HuH-7 (cell line): ENCODE results near the gene ETFDH.
"Not testable (repeated sequence)": the region's sequence is repeated elsewhere in the genome, so short reads cannot be mapped to it uniquely, and the experiment has no call there.

Experiments
- DNase-seq: peaks from one replicate; pipeline ENCODE4 v3.0.0; 2011; ENCODE audit warnings: low spot score

Gene ETFDH

DNA sequence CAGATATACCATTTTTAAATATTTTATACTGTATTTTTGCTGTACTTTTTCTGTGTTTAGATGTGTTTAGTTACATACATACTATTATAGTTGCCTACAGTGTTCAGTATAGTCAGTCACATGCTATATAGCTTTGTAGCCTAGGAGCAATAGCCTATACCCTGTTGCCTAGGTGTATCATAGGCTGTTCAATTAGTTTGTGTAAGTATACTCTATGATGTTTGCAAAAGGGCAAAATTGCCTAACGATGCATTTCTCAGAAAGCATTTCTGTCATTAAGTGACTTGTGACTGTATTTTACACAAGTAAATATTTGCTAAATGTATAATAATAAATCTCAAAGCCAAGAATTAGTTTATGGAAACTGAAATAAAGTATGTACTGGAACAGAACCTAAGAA lies 9.5 kb downstream of the ETFDH start:
- no peak for DNase-seq

GRCh38 chr4:158682066-158682465 lies 10.0 kb downstream of the ETFDH start:
- no peak for DNase-seq

DNA sequence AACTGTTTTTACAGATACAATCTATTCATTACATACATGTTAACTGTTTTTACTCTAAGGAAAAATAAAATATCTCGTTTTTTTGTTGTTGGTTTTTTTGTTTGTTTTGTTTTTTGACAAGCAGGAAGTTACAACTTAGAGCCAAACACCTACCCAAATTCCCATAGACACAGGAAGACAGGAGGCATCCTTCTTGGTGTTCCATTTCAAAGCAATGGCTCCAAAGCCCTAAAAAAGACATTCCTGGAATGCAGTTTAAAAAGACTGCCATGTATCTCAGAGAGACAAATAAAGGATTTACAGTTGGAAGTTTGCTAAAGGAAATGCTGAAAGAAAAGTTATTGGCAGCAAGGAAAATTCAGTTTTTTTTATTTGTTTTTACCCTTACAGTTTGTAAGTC lies 16.7 kb downstream of the ETFDH start:
- DNase-seq, result no peak

- no peak for DNase-seq
Measured at GRCh38 chr4:158704274-158704673, 32.2 kb downstream of the ETFDH start.

DNA sequence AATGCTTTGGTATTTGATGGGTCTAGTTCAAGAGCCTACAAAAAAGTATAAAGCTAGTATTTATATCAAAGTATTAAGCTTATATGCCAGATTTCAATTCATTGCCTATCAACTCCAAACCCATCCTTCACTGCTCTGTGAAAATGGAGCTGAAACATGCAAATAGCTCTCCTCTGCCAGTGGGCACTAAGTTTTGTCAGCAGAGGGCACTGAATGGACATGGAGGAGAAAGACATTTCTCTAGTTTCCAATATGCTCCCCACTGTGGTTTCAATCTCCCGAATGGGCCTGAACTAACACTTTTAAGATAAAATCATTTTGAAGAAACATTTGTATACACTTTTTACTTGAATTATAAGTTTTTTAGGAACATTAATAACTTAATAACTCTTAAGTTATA lies 38.7 kb downstream of the ETFDH start:
- DNase-seq, result no peak

DNA sequence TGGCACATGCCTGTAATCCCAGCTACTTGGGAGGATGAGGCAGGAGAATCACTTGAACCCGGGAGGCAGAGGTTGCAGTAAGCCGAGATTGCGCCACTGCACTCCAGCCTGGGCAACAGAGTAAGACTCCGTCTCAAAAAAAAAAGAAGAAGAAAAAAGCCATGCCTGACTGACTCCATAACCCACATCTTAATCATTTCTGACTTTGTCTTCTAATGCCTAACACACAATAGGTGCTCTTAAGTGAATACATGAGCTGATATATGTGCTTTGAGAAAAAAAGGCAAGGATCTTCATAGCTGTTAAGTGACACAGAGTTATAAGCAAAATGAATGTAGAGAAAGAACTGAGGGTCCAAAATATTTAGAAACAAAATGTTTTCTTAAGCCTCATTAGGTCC lies 40.5 kb downstream of the ETFDH start:
- DNase-seq, result not testable (repeated sequence)

- DNase-seq, result no peak
Measured at GRCh38 chr4:158714937-158715336, 42.8 kb downstream of the ETFDH start.

DNA sequence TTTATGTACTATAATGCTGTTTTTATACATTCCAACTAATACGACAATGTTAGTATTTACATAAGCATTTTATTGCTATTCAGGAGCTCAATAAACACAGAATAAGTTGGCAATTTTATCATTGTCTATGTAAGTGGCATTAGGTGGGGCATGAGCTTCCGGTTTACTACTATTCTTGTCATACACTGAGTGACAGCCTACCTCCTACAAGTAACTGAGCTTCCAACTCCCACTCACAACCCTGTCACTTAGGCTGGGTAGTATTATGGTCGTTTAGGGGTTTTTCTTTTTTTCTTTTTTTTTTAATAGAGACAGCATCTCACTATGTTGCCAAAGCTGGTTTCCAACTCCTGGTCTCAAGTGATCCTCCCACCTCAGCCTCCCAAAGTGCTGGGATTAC lies 43.7 kb downstream of the ETFDH start:
- no peak for DNase-seq

DNA sequence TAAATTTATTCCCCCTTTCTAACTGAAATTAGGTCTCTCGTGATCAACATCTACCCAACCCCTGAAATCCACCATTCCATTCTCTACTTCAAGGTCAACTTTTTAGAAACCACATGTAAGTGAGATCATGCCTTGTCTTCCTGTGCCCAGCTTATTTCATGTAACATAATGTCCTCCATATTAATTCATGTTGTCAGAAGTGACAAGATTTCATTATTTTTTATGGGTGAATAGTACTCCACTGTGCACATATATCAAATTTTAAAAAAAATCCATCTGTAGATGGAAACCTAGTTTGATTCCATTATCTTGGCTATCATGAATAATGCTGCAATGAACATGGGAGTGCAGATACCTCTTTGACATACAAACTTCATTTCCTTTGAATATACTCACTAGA lies 49.6 kb downstream of the ETFDH start:
- DNase-seq, result no peak

- DNase-seq, result peak; percentile 23
Measured at GRCh38 chr4:158722291-158722916, 50.3 kb downstream of the ETFDH start.

DNA sequence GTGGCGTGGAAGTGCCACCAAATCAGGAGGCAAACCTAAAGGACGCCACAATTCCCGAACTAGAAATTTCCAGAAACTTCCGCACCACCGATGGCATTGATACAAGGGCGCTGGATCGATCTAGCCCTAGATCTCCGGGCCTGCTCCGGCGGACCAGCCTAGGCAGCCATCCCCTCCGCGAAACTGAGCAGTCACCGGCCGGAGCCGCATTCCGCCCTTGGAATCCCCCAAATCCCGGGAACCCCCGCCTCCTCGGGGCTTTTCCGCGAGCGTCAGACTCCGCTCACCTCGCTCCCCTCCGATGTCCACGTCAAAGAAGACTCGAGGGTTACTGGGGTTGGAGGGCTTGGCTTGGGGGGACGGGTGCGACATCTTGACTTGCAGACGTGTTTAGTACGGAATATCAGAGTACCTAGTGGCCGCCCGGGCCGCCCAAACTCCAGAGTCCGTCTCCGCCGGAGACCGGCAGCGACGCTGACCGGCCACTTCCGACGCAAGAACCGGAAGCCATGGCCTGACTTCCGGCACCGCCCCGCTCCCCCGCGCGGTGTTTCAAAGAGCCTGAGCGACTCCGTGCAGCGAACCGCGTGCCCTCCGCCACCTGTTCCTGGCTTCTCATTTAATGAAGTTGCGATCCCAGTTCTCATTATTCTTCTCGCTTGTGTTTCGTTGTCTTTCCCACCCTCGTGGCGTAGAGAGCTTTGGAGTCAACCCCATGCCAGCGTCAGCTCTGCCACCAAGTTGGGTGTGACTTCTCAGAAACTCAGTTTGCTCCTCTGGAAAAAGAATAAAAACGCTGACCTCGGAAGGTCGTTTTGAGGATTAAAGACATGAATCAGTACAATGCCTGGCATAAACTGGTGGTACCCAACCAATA lies 51.1 kb downstream of the ETFDH start, which contains the start of gene PPID:
TSS of gene PPID (minus strand) at position 480 of the 877 bp plus-strand sequence. CDS start at position 372, 108 bp downstream.
- peak; percentile 69 for DNase-seq

DNA sequence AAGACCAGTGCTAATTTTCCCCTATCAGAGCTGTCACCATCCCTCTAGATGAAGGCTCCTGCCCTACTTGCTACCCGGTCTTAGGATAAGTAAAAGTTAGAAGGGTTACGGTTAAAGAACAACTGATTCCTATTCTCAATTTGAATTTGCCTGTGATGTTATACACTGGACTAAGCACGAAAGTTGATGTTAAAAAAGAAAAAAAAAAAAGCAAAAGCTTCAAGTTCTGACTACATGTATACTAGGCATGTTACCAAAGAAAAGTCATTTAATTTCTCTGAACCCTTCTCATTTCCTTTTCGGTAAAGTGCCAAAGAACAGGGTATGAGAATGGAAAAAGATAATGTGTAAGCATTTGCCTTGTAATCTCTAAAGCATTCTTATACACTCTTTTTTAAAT lies 52.5 kb downstream of the ETFDH start:
- no peak for DNase-seq

DNA sequence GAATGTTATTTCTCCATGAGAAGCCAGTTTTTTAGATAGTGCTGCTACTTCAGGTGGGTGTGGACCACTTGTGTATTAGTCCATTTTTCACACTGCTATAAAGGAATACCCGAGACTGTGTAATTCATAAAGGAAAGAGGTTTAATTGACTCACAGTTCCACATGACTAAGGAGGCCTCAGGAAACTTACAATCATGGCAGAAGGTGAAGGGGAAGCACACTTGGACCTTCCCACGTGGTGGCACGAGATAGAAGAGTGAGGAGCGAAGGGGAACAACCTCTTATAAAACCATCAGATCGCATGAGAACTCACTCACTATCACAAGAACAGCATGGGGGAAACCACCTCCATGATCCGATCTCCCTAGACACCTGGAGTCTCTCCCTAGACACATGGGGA lies 54.5 kb downstream of the ETFDH start:
- no peak for DNase-seq

DNA sequence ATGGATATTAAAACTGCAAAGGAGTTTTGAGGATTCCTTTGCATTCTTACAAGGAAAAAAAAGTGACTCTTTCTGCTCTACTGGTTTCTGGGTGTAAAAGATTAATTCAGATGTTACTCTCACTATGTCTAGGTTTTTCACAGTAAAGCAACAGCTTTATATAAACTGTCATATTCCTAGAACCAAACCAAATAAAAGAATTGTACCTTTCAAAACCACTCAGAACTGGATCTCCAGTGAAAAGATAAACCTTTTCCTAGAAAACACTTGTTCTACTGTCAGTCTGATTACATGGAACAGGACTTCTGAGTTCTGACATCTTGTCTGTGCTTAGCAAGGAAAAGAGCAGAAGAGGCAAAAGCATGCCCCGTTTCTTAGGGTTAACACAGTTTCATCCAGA lies 56.1 kb downstream of the ETFDH start:
- no peak for DNase-seq

GRCh38 chr4:158729716-158730559 lies 57.8 kb downstream of the ETFDH start:
- DNase-seq, result peak; percentile 77

- no peak for DNase-seq
Measured at GRCh38 chr4:158738866-158739265, 66.8 kb downstream of the ETFDH start.

- no peak for DNase-seq
Measured at GRCh38 chr4:158739600-158739999, 67.5 kb downstream of the ETFDH start.

DNA sequence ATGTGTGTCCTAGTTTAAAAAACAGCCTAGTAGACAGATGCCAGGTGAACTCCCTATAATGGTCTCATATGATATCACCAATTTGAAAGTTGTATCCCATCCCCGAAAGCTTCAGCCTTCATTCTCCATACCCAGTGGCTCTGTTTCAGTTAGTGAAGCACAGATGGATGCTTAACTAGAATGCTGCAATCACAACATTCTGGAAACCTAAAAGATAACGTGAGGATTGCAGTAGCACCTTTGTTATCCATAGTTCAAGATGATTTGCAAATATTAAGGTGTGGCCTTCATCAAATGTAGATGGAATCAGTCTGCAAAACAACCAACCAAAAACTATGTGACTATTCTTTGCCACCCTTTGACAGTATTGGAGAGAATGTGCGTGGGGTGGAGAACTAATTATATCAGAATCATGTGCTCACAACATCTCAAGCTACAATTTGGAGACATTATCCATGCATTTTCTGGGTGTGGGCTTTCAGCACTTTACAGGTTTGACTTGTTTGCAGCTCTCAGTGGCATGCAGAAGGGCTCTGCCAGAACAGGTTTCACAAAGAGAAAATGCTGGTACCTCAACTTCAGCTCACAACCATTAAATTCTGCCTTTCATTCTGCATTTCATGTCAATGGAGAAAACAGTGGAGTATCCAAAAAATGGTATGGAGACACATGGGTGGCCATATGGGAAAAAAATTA lies 69.4 kb downstream of the ETFDH start:
- no peak for DNase-seq

DNA sequence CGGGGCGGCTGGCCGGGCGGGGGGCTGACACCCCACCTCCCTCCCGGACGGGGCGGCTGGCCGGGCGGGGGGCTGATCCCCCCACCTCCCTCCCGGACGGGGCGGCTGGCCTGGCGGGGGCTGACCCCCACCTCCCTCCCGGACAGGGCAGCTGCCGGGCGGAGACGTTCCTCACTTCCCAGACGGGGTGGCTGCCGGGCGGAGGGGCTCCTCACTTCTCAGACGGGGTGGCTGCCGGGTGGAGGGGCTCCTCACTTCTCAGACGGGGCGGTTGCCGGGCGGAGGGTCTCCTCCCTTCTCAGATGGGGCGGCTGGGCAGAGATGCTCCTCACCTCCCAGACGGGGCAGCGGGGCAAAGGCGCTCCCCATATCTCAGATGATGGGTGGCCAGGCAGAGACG lies 74.4 kb downstream of the ETFDH start:
- not testable (repeated sequence) for DNase-seq

- DNase-seq, result no peak
Measured at GRCh38 chr4:158750379-158750778, 78.3 kb downstream of the ETFDH start.

DNA sequence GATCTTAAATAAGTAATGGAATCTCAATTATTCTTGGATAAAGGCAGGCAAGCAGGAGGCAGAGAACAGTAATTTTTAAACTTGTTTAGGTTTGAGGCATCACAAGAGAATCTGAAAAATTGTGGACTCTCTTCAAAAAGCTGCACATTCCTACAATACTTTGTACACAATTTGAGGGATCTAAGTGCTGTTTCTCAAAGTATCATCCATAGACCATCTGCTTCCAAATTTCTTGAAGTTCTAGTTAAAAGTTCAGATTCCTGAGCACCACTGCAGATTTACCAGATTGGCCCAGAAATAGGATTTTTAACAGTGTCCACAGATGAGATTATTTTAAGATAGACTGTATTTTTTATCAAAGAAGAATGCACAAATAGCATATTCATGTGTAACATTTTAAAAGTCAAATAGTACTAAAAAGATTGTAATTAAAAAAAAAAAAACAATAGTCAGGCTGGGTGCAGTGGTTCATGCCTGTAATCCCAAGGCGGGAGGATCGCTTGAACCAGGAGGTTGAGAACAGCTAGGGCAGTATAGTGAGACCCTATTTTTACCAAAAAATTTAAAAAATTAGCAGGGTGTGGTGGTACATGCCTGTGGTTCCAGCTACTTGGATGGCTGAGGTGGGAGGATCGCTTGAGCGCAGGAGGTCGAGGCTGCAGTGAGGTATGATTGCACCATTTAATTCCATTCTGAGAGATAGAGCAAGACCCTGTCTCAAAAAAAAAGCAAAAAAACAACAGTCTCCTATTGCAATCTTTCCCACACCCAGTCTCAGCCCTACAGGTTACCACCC lies 82.5 kb downstream of the ETFDH start:
- DNase-seq, result no peak
